Brain pericyte (primary cell): ENCODE data around the gene SRGAP2B.
"Not testable (repeated sequence)": the region's sequence is repeated elsewhere in the genome, so short reads cannot be mapped to it uniquely, and the experiment has no call there.

Experiments used
- DNase-seq: peaks from one replicate; pipeline ENCODE4 v3.0.0-alpha.2; 2012; ENCODE audit warnings: low read depth, low spot score

The SRGAP2B gene

GRCh38 chr1:144998134-144998980, 96.8 kb downstream of the SRGAP2B start:
- not testable (repeated sequence) for DNase-seq

GRCh38 chr1:144995833-144996410, 99.2 kb downstream of the SRGAP2B start:
- DNase-seq = not testable (repeated sequence)

- DNase-seq = not testable (repeated sequence)
Measured at GRCh38 chr1:144992915-144993314, 102.2 kb downstream of the SRGAP2B start.

- DNase-seq = not testable (repeated sequence)
Measured at GRCh38 chr1:144990611-144991010, 104.5 kb downstream of the SRGAP2B start.

GRCh38 chr1:144987131-144987530, 108.0 kb downstream of the SRGAP2B start:
- DNase-seq = not testable (repeated sequence)

- DNase-seq = not testable (repeated sequence)
Measured at GRCh38 chr1:144986171-144986860, 108.8 kb downstream of the SRGAP2B start.

- DNase-seq = not testable (repeated sequence)
Measured at GRCh38 chr1:144985550-144986170, 109.5 kb downstream of the SRGAP2B start.

- not testable (repeated sequence) for DNase-seq
Measured at GRCh38 chr1:144982802-144983525, 112.2 kb downstream of the SRGAP2B start.

- not testable (repeated sequence) for DNase-seq
Measured at GRCh38 chr1:144981157-144981556, 114.0 kb downstream of the SRGAP2B start.

GRCh38 chr1:144979960-144980595, 115.0 kb downstream of the SRGAP2B start:
- not testable (repeated sequence) for DNase-seq

GRCh38 chr1:144977856-144978255, 117.3 kb downstream of the SRGAP2B start:
- not testable (repeated sequence) for DNase-seq

- not testable (repeated sequence) for DNase-seq
Measured at GRCh38 chr1:144971936-144972335, 123.2 kb downstream of the SRGAP2B start.

- DNase-seq = not testable (repeated sequence)
Measured at GRCh38 chr1:144966488-144966887, 128.6 kb downstream of the SRGAP2B start.

- not testable (repeated sequence) for DNase-seq
Measured at GRCh38 chr1:144964765-144965164, 130.4 kb downstream of the SRGAP2B start.

GRCh38 chr1:144964186-144964585, 130.9 kb downstream of the SRGAP2B start:
- DNase-seq = not testable (repeated sequence)

- not testable (repeated sequence) for DNase-seq
Measured at GRCh38 chr1:144963571-144963970, 131.6 kb downstream of the SRGAP2B start.

- not testable (repeated sequence) for DNase-seq
Measured at GRCh38 chr1:144961604-144962583, 133.2 kb downstream of the SRGAP2B start.

- not testable (repeated sequence) for DNase-seq
Measured at GRCh38 chr1:144960929-144961488, 134.1 kb downstream of the SRGAP2B start.

- DNase-seq = not testable (repeated sequence)
Measured at GRCh38 chr1:144948390-144948789, 146.7 kb downstream of the SRGAP2B start.
